ENCODE measurements around the gene DEPDC1.

The DEPDC1 gene

GRCh38 chr1:68473060-68473459 lies 23.8 kb downstream of the DEPDC1 start:
- DNase-seq (ENCODE audit: low read depth) = no peak

- DNase-seq (ENCODE audit: low read depth) = no peak
Observed at GRCh38 chr1:68470388-68470970, 26.4 kb downstream of the DEPDC1 start.

GRCh38 chr1:68464891-68465290 lies 32.0 kb downstream of the DEPDC1 start:
- DNase-seq (ENCODE audit: low read depth) = no peak

GRCh38 chr1:68460935-68461334 lies 35.9 kb downstream of the DEPDC1 start:
- no peak for DNase-seq (ENCODE audit: low read depth)

- no peak for DNase-seq (ENCODE audit: low read depth)
Observed at GRCh38 chr1:68459796-68460195, 37.1 kb downstream of the DEPDC1 start.

- no peak for DNase-seq (ENCODE audit: low read depth)
Observed at GRCh38 chr1:68459091-68459490, 37.8 kb downstream of the DEPDC1 start.

GRCh38 chr1:68456202-68456601 lies 40.7 kb downstream of the DEPDC1 start:
- DNase-seq (ENCODE audit: low read depth) = no peak

GRCh38 chr1:68454534-68454933 lies 42.3 kb downstream of the DEPDC1 start:
- no peak for DNase-seq (ENCODE audit: low read depth)

GRCh38 chr1:68453060-68453670 lies 43.7 kb downstream of the DEPDC1 start:
- DNase-seq (ENCODE audit: low read depth) = no peak

- no peak for DNase-seq (ENCODE audit: low read depth)
Observed at GRCh38 chr1:68449901-68450300, 47.0 kb downstream of the DEPDC1 start, which contains the start of gene RPE65. Gene RPE65 (minus strand): TSS chr1:68449954. CDS start chr1:68449905, 49 bp downstream.

- DNase-seq (ENCODE audit: low read depth) = no peak
Observed at GRCh38 chr1:68448365-68448764, 48.5 kb downstream of the DEPDC1 start.

- DNase-seq (ENCODE audit: low read depth) = no peak
Observed at GRCh38 chr1:68445709-68446108, 51.2 kb downstream of the DEPDC1 start.

- no peak for DNase-seq (ENCODE audit: low read depth)
Observed at GRCh38 chr1:68442822-68443556, 53.9 kb downstream of the DEPDC1 start.

GRCh38 chr1:68442006-68442405 lies 54.9 kb downstream of the DEPDC1 start:
- no peak for DNase-seq (ENCODE audit: low read depth)

- no peak for DNase-seq (ENCODE audit: low read depth)
Observed at GRCh38 chr1:68438310-68438709, 58.6 kb downstream of the DEPDC1 start.

- DNase-seq (ENCODE audit: low read depth) = no peak
Observed at GRCh38 chr1:68433395-68433794, 63.5 kb downstream of the DEPDC1 start.

- DNase-seq (ENCODE audit: low read depth) = no peak
Observed at GRCh38 chr1:68431076-68431475, 65.8 kb downstream of the DEPDC1 start.

- no peak for DNase-seq (ENCODE audit: low read depth)
Observed at GRCh38 chr1:68429233-68429808, 67.6 kb downstream of the DEPDC1 start.

GRCh38 chr1:68426594-68426993 lies 70.3 kb downstream of the DEPDC1 start:
- no peak for DNase-seq (ENCODE audit: low read depth)
